Cardiac fibroblast (primary cell): ENCODE results near the gene NAT8L.

Source experiments
- DNase-seq, 2 donors: peaks; one replicate each; pipeline versions ENCODE4 v3.0.0 to v3.0.0-alpha.2; 2010; ENCODE audit warnings: low read depth in 2 of 2
- H3K4me3 ChIP-seq, 2 donors: replicated peaks in 1 of 2; 1 replicate in 1 of 2; 2 replicates in 1 of 2; pipeline ENCODE4 v1.5.1; 2011; ENCODE audit warnings: low read depth in 2 of 2, low read length in 2 of 2, mild to moderate bottlenecking in 2 of 2, moderate library complexity in 1 of 2
- CTCF ChIP-seq: IDR thresholded peaks from one replicate; pipeline ENCODE4 v1.5.1; 2011; ENCODE audit warnings: low read depth, mild to moderate bottlenecking, low read length, inconsistent platforms

NAT8L gene

GRCh38 chr4:2079006-2079405, 19.9 kb downstream of the NAT8L start:
- TF ChIP-seq CTCF = no peak
- no peak overlapping the region for H3K4me3 ChIP-seq
- no peak for DNase-seq

- no peak for TF ChIP-seq CTCF
- no peak for DNase-seq
- H3K4me3 ChIP-seq = no peak overlapping the region
Measured at GRCh38 chr4:2079926-2080325, 20.8 kb downstream of the NAT8L start.

- no peak for TF ChIP-seq CTCF
- no peak for DNase-seq
Measured at GRCh38 chr4:2080429-2081300, 21.5 kb downstream of the NAT8L start.

GRCh38 chr4:2081540-2081939, 22.4 kb downstream of the NAT8L start:
- DNase-seq = no peak
- H3K4me3 ChIP-seq = no peak overlapping the region

More at GRCh38 chr4:2080429-2081300, 21.5 kb downstream of the NAT8L start:
- H3K4me3 ChIP-seq = no peak overlapping the region

GRCh38 chr4:2082118-2082517, 23.0 kb downstream of the NAT8L start:
- H3K4me3 ChIP-seq = no peak overlapping the region
- no peak for TF ChIP-seq CTCF
- DNase-seq = no peak

More at GRCh38 chr4:2081540-2081939, 22.4 kb downstream of the NAT8L start:
- no peak for TF ChIP-seq CTCF

GRCh38 chr4:2082627-2083026, 23.5 kb downstream of the NAT8L start:
- no peak for TF ChIP-seq CTCF
- no peak for DNase-seq
- no peak overlapping the region for H3K4me3 ChIP-seq
